Adrenal gland (tissue), 5 donors: ENCODE measurements around the gene CNRIP1.
A peak's percentile ranks its signal among the peaks of the same experiment; 100 is the strongest.

Experiments used
- CTCF ChIP-seq, 6 experiments: fragments of 450-650 bp in 4 of 6; fragments of 200-600 bp in 2 of 6; sonication (generic) in 1 of 6; IDR thresholded peaks; 1 replicate in 5 of 6; 2 replicates in 1 of 6; pipeline versions ENCODE4 v1.5.1 to v1.8.0; 2016 to 2021; ENCODE audit warnings: antibody characterized with exemption in 6 of 6, mild to moderate bottlenecking in 2 of 6, moderate library complexity in 1 of 6
- POLR2A ChIP-seq, 2 donors: fragments of 450-650 bp; IDR thresholded peaks; one replicate each; pipeline ENCODE4 v1.6.1; 2017; ENCODE audit warnings: antibody characterized with exemption in 2 of 2, mild to moderate bottlenecking in 2 of 2, moderate library complexity in 1 of 2
- donor health status: DM: no; HTN: no; CAD: no.

- TF ChIP-seq CTCF (IDR thresholded peaks at IDR 0.05) (peak; percentile 64 to 87 (median 70)), POLR2A (IDR thresholded peaks at IDR 0.05) (no peak)
Measured at GRCh38 chr2:68282811-68283418, 36.8 kb downstream of the CNRIP1 start.
